HepG2 (cell line): Measurements from ENCODE around the gene ZSWIM6.

ENCODE experiments used
- CEBPB ChIP-seq: IDR thresholded peaks from 2 replicates; pipeline ENCODE4 v1.6.1; 2011; ENCODE audit warnings: low read depth, low read length, improper control_type of control experiment, borderline replicate concordance
- ELF1 ChIP-seq: sonication (generic); formaldehyde crosslinking; IDR thresholded peaks from 2 replicates; pipeline ENCODE4 v1.4.0; 2020; ENCODE audit warnings: missing genetic modification reagents
- ELK4 ChIP-seq: sonication (generic); formaldehyde crosslinking; IDR thresholded peaks from 2 replicates; pipeline ENCODE4 v1.9.0; 2021; ENCODE audit warnings: missing genetic modification reagents, borderline replicate concordance
- IRF1 ChIP-seq: sonication (generic); formaldehyde crosslinking; IDR thresholded peaks from 2 replicates; pipeline ENCODE4 v1.4.0; 2020; ENCODE audit warnings: low read depth, mild to moderate bottlenecking, missing genetic modification reagents
- NR3C1 ChIP-seq: sonication (generic); formaldehyde crosslinking; IDR thresholded peaks from 2 replicates; pipeline ENCODE4 v1.4.0; 2020; ENCODE audit warnings: missing genetic modification reagents
- REST ChIP-seq, 2 experiments: IDR thresholded peaks; 2 replicates each; pipeline ENCODE4 v1.6.1; 2011 to 2012; ENCODE audit warnings: low read length in 2 of 2, borderline replicate concordance in 1 of 2, low read depth in 1 of 2, mild to moderate bottlenecking in 1 of 2, moderate library complexity in 1 of 2
- SIN3B ChIP-seq: fragments of 150-350 bp; IDR thresholded peaks from 2 replicates; pipeline ENCODE4 v1.6.1; 2014; ENCODE audit warnings: low read length
- THAP9 ChIP-seq: sonication (generic); formaldehyde crosslinking; IDR thresholded peaks from 2 replicates; pipeline ENCODE4; 2020; ENCODE audit warnings: missing genetic modification reagents, mild to moderate bottlenecking, borderline replicate concordance
- ZNF281 ChIP-seq: sonication (generic); formaldehyde crosslinking; IDR thresholded peaks from 2 replicates; pipeline ENCODE4 v1.4.0; 2020; ENCODE audit warnings: missing genetic modification reagents, borderline replicate concordance
- ZNF510 ChIP-seq: sonication (generic); formaldehyde crosslinking; IDR thresholded peaks from 2 replicates; pipeline ENCODE4 v1.4.0; 2020; ENCODE audit warnings: low read depth, mild to moderate bottlenecking, missing genetic modification reagents

DNA sequence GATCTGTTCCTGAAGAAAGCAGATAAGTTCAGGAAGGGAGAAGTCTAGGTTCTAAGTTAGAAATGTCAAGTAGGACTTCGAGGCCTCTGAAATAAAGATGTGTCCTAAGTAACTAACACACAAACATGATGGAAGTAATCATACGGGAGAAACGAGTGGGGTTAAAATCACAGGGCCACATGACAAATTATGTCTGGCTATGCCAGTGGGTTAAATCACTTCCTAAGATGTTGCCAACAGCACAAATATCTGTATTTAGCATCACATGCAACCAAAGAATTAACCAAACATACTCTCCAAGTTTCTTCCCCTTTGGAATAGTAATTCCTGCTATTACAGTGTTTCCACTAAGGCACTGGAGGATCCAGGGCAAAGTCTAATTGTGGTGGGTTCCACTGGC is 13.7 kb upstream of the ZSWIM6 start:
- TF ChIP-seq CEBPB (no peak), ZNF510 (CRISPR knock-in tag) (no peak), ZNF281 (no peak), SIN3B (no peak), THAP9 (no peak), ELK4 (CRISPR knock-in tag) (no peak), REST (IDR thresholded peaks at IDR 0.05; ENCODE audit: borderline replicate concordance in 1 of 2, low read depth in 1 of 2, low read length in 2 of 2) (no peak), IRF1 (no peak), NR3C1 (no peak), ELF1 (CRISPR knock-in tag) (no peak)
